Endothelial cell of umbilical vein (primary cell): ENCODE measurements around the gene ZBTB44. TPM values are rescaled to one million over a fixed set of nuclear protein-coding genes. Genes with fewer than 3 reads are reported as not detected.

ENCODE experiments used
- BruUV-seq: library from RNA; stranded (reverse); fragments of 400-500 nt; replicated peaks from 2 replicates; lab custom pipeline; 2021; lab: Mats Ljungman, UMichigan
- CTCF ChIA-PET: fragments of 300-600, 350-600 bp; sonication (Branson Sonifier 250); formaldehyde crosslinking; loops from one replicate; lab custom pipeline; 2021; ENCODE audit warnings: antibody characterized with exemption, inconsistent platforms; lab: Charles Lee
- POLR2A ChIA-PET: fragments of 300-600, 350-600 bp; sonication (Branson Sonifier 250); formaldehyde crosslinking; loops from one replicate; lab custom pipeline; 2021; ENCODE audit warnings: antibody characterized with exemption, inconsistent platforms; lab: Charles Lee
- DNase-seq: peaks from one replicate; pipeline ENCODE4 v3.0.0-alpha.2; 2011; ENCODE audit warnings: low read depth, low spot score
- FAIRE-seq: peaks from 2 replicates; lab custom pipeline; 2011; peaks lifted over from hg19 to GRCh38; lab: Jason Lieb, UNC
- H2AFZ ChIP-seq: 2 replicates; pipeline ENCODE4 v1.6.0; 2012; ENCODE audit warnings: low read depth, low read length, control low read depth, inconsistent platforms
- H3K27ac ChIP-seq: 2 replicates; pipeline ENCODE4 v1.5.1; 2011; ENCODE audit warnings: low read depth, mild to moderate bottlenecking, control low read depth, low read length, moderate library complexity; ENCODE audit not compliant: insufficient read depth
- H3K27me3 ChIP-seq, 2 experiments: 2 replicates each; pipeline versions ENCODE4 v1.6.0 to v1.6.1; 2011; ENCODE audit warnings: low read length in 2 of 2, mixed read lengths in 1 of 2; ENCODE audit not compliant: control insufficient read depth in 2 of 2, insufficient read depth in 2 of 2
- H3K36me3 ChIP-seq, 2 experiments: 2 replicates in 1 of 2; 3 replicates in 1 of 2; pipeline ENCODE4 v1.5.1; 2011; ENCODE audit warnings: low read length in 2 of 2, mild to moderate bottlenecking in 1 of 2, moderate library complexity in 1 of 2; ENCODE audit not compliant: control insufficient read depth in 2 of 2, insufficient read depth in 2 of 2; ENCODE audit errors: extremely low read depth in 1 of 2
- H3K4me1 ChIP-seq: 3 replicates; pipeline ENCODE4 v1.5.1; 2011; ENCODE audit warnings: mild to moderate bottlenecking, low read length; ENCODE audit not compliant: control insufficient read depth, insufficient read depth; ENCODE audit errors: extremely low read depth
- H3K4me2 ChIP-seq: 2 replicates; pipeline ENCODE4 v1.6.1; 2011; ENCODE audit warnings: low read length, control low read depth, mixed read lengths; ENCODE audit not compliant: insufficient read depth
- H3K4me3 ChIP-seq, 3 experiments: fragments of 200-600 bp in 1 of 3; sonication (generic), shearing (Covaris generic) in 1 of 3; replicated peaks in 1 of 3; 2 replicates each; pipeline ENCODE4 v1.5.1; 2011 to 2016; ENCODE audit warnings: control low read depth in 3 of 3, low read length in 3 of 3, mild to moderate bottlenecking in 2 of 3, inconsistent platforms in 1 of 3, low read depth in 1 of 3, moderate library complexity in 1 of 3; ENCODE audit not compliant: insufficient read depth in 1 of 3
- H3K79me2 ChIP-seq: 2 replicates; pipeline ENCODE4 v1.6.0; 2012; ENCODE audit warnings: low read length, inconsistent platforms; ENCODE audit not compliant: control insufficient read depth, insufficient read depth
- H3K9ac ChIP-seq: replicated peaks from 2 replicates; pipeline ENCODE3; 2011; ENCODE audit warnings: low read length, control low read depth; ENCODE audit not compliant: insufficient read depth; ENCODE audit errors: extremely low read depth
- H3K9me1 ChIP-seq: replicated peaks from 3 replicates; pipeline ENCODE4 v1.6.0; 2011; ENCODE audit warnings: mild to moderate bottlenecking, low read length; ENCODE audit not compliant: control insufficient read depth, insufficient read depth; ENCODE audit errors: extremely low read depth
- H3K9me3 ChIP-seq: replicated peaks from 2 replicates; pipeline ENCODE4 v1.5.1; 2012; ENCODE audit warnings: low read length, inconsistent platforms; ENCODE audit not compliant: control insufficient read depth, insufficient read depth
- H4K20me1 ChIP-seq: replicated peaks from 2 replicates; pipeline ENCODE3; 2011; ENCODE audit warnings: mild to moderate bottlenecking, low read length; ENCODE audit not compliant: control insufficient read depth, insufficient read depth; ENCODE audit errors: extremely low read depth
- CTCF ChIP-seq, 2 donors: IDR thresholded peaks; 1 replicate in 1 of 2; 2 replicates in 1 of 2; pipeline ENCODE4 v1.5.1; 2011; ENCODE audit warnings: low read length in 2 of 2, mild to moderate bottlenecking in 2 of 2, moderate library complexity in 2 of 2, control low read depth in 1 of 2, inconsistent platforms in 1 of 2, low read depth in 1 of 2; ENCODE audit not compliant: insufficient read depth in 1 of 2; ENCODE audit errors: extremely low read depth in 1 of 2
- EZH2 ChIP-seq: IDR thresholded peaks from 2 replicates; pipeline ENCODE4 v1.6.1; 2012; ENCODE audit warnings: borderline replicate concordance, low read depth, mild to moderate bottlenecking, moderate library complexity, low read length, inconsistent platforms; ENCODE audit not compliant: severe bottlenecking
- FOS ChIP-seq: IDR thresholded peaks from 2 replicates; pipeline ENCODE4 v1.6.1; 2011; ENCODE audit warnings: mild to moderate bottlenecking, low read length, moderate library complexity, borderline replicate concordance; ENCODE audit not compliant: insufficient read depth
- GATA2 ChIP-seq: IDR thresholded peaks from 2 replicates; pipeline ENCODE4 v1.7.0; 2011; ENCODE audit warnings: low read depth, mild to moderate bottlenecking, moderate library complexity, mixed read lengths, low read length; ENCODE audit not compliant: insufficient read length, insufficient read depth
- JUN ChIP-seq: IDR thresholded peaks from 2 replicates; pipeline ENCODE4 v1.6.1; 2011; ENCODE audit warnings: borderline replicate concordance, low read depth; ENCODE audit not compliant: insufficient read length, insufficient read depth
- MAX ChIP-seq: IDR thresholded peaks from 2 replicates; pipeline ENCODE4 v1.6.1; 2011; ENCODE audit not compliant: insufficient read depth, insufficient read length
- MYC ChIP-seq: IDR thresholded peaks from one replicate; pipeline ENCODE4 v1.6.1; 2011; ENCODE audit warnings: mild to moderate bottlenecking, low read depth, low read length
- POLR2A ChIP-seq: IDR thresholded peaks from 2 replicates; pipeline ENCODE4 v1.6.1; 2012; ENCODE audit warnings: low read depth, mild to moderate bottlenecking, control low read depth, low read length
- POLR2AphosphoS5 ChIP-seq: IDR thresholded peaks from 2 replicates; pipeline ENCODE4 v1.6.1; 2012; ENCODE audit warnings: low read depth, mild to moderate bottlenecking, control low read depth, low read length, moderate library complexity; ENCODE audit not compliant: insufficient read depth
- dilution Hi-C: fragments of 300-500 bp; cut with MboI; formaldehyde crosslinking; loops from one replicate; pipeline ENCODE4 v1.15.0; 2019; ENCODE audit warnings: low sequenced_read_pairs; ENCODE audit not compliant: extremely low pct_ligation_motif_present
- intact Hi-C: fragments of 100-400 bp; cut with micrococcal nuclease; formaldehyde crosslinking; loops from one replicate; pipeline ENCODE4 v1.10.0; 2022
- polyA plus RNA-seq, 4 experiments: library from polyadenylated mRNA; depleted of rRNA in 3 of 4; stranded (reverse) in 3 of 4; unstranded in 1 of 4; fragments of >200 nt; gene quantifications; 2 replicates each; pipeline versions ENCODE4 v1.2.1 to v1.2.3, GENCODE V29; 2011 to 2012; ENCODE audit warnings: missing spikeins in 1 of 4
- total RNA-seq: library from RNA; stranded (reverse); gene quantifications from 2 replicates; pipeline ENCODE4 v1.2.3, GENCODE V29; 2021

The ZBTB44 gene
- total and polyA plus RNA-seq, 2 donors (not counting 3 experiments of a cell fraction or from before 2014, with no cell fraction given): 8.7 to 24.4 TPM

DNA sequence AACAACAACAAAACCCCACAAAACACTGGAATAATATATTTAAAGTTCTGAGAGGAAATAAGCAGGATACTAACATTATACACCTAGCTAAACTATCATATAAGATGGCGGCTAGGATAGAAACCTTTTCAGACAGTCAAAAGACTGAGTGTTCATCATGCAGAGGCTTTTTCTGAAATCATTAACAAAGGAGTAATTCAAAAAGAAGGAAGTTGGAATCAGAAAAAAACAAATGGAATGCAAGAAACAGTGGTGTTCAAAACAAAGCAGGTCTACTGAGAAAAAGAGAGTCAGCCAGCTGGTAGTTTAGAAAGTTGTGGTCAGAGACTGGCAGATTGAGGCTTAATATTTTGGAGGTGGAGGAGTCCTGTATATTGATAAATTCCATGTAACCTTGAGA is 30.1 kb upstream of the ZBTB44 start:
- Histone ChIP-seq H3K4me2 (no peak overlapping the region), H3K36me3 (no peaks in the 10 kb centered on the region), H3K27me3 (peaks cover 0 to 2% of the 10 kb centered on the region in 2 experiments), H4K20me1 (no peaks in the 10 kb centered on the region), H3K9me1 (no peaks in the 10 kb centered on the region), H3K4me1 (no peaks in the 10 kb centered on the region), H3K4me3 (no peak overlapping the region), H3K27ac (no peak overlapping the region), H3K79me2 (no peaks in the 10 kb centered on the region), H2AFZ (no peak overlapping the region), H3K9me3 (no peaks in the 10 kb centered on the region), H3K9ac (no peak overlapping the region)
- ChIA-PET POLR2A (no interaction called here), CTCF (no interaction called here)
- no peak for DNase-seq
- FAIRE-seq: no peak
- TF ChIP-seq MYC: no peak
- TF ChIP-seq GATA2: no peak
- TF ChIP-seq POLR2AphosphoS5: no peak
- dilution Hi-C loops: no loop called here
- intact Hi-C loops: no loop called here
- BruUV-seq: no TSS peak

- H3K4me2 ChIP-seq: no peak overlapping the region
- DNase-seq (no peak), FAIRE-seq (no peak)
- H3K9me1 ChIP-seq: no peaks in the 10 kb centered on the region
- dilution Hi-C loops (no loop called here), intact Hi-C loops (no loop called here)
- POLR2A ChIA-PET: no interaction called here
- no peaks in the 10 kb centered on the region for H3K79me2 ChIP-seq
- no peak overlapping the region for H3K4me3 ChIP-seq
- H2AFZ ChIP-seq: no peak overlapping the region
- H3K4me1 ChIP-seq: no peaks in the 10 kb centered on the region
- no peaks in the 10 kb centered on the region for H4K20me1 ChIP-seq
- TF ChIP-seq JUN (no peak), MYC (no peak), POLR2AphosphoS5 (no peak), EZH2 (no peak), MAX (no peak), GATA2 (no peak), FOS (no peak), POLR2A (no peak), CTCF (IDR thresholded peaks at IDR 0.05; ENCODE audit: extremely low read depth in 1 of 2, insufficient read depth in 1 of 2, low read depth in 1 of 2, low read length in 2 of 2) (no peak)
- BruUV-seq: no TSS peak
- no peaks in the 10 kb centered on the region for H3K9me3 ChIP-seq
- no peaks in the 10 kb centered on the region for H3K27me3 ChIP-seq
- CTCF ChIA-PET: no interaction called here
- no peak overlapping the region for H3K9ac ChIP-seq
- no peak overlapping the region for H3K27ac ChIP-seq
- H3K36me3 ChIP-seq: no peaks in the 10 kb centered on the region
Measured at GRCh38 chr11:130340671-130341319, 26.1 kb upstream of the ZBTB44 start.
